ENCODE data around the gene SYNDIG1.

The SYNDIG1 gene

DNA sequence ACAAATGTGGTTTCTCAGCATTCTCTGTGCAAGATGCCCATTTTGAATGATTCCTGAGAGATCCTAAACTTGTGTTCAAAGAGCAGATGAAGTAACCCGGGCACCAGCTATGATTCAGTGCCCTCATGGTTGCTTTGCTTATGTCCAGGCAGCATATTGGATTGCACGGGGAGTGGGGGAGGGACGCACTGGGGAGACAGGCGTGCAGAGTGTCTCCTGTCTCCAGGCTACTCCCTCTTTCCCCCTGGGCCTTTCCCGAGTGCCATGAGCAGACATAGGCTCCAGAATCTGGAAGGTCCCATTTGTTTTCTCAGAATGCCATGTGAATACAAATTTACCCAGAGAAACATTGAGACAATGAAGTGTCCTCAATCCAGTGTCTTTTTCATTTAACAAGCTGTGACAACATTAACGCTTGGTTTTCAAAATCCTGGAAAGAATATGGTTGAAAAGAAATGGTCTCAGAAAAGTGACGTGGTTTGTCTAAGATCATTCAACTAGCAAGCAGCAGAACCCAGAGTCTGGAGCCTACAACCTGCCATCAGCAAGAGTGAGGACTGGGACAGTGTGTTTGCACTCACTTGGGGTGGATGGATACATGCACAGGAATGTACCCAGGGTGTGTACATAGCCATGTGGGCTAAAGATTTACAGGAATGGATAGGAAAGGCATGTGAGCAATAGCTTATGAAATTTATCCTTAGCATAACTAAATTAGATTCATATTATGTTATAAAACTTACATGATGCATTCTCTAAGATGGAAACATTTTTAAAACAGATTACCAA, 4.2 kb downstream of the SYNDIG1 start:
- no peak for DNase-seq (ENCODE audit: low spot score)

- no peak for DNase-seq (ENCODE audit: low spot score)
Observed at GRCh38 chr20:24477831-24478547, 8.6 kb downstream of the SYNDIG1 start.

DNA sequence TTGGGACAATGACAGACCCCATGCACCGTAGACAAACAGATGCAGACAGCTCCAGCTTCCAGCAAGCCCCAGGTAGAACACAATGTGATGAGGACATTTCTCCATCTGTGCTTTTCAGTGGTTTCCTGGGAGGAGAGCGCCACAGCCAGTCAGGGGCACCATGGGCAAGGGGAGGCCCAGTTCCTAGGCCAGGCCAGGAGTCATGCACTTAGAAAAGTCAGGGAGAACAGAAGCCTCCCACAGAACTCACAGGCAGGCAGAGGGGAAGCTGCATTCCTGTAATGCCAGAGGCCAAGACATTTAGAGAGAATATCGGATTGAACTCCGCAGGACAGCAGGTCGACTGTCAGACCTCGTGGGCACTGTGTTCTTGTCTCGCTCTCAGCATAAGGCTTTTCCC, 9.2 kb downstream of the SYNDIG1 start:
- no peak for DNase-seq (ENCODE audit: low spot score)

GRCh38 chr20:24479106-24479505, 9.7 kb downstream of the SYNDIG1 start:
- no peak for DNase-seq (ENCODE audit: low spot score)

DNA sequence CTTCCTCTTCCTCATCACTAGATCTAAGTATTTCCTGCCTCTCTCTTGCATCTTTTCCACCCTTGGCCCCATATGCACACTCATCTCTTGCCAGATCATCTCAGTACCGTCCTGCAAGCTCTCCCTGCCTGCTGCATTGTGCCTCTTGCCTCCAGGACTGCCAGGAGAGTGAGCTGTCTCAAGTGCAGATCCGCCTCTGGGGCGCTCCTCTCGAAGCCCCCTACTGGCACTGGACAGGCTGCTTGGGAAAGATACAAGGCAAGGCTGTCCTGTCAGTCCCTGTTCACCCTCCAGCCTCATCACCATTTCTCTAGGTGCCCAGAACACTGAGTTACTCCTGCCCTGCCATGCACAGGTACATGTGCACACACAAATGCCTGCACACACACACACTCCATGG, 10.2 kb downstream of the SYNDIG1 start:
- DNase-seq (ENCODE audit: low spot score), result no peak

GRCh38 chr20:24480509-24480908, 11.1 kb downstream of the SYNDIG1 start:
- DNase-seq (ENCODE audit: low spot score), result no peak

DNA sequence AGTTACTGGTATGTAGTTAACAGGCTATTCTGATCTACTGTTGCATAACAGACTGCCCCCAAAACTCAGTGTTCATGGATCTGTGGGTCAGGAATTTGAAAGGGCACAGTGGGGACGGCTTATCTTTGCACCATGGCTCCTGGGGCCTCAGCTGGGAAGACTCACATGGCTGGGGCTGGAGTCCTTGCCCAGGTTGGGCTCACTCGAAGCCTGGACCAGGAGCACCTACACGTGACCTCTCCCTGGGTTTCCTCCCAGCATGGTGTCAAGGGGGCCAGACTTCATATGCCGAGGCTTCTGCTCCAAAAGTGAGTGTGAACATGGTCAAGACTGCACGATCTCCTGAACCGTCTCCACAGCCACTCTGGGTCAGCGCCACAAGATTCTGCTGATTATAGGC, 11.7 kb downstream of the SYNDIG1 start:
- no peak for DNase-seq (ENCODE audit: low spot score)

DNA sequence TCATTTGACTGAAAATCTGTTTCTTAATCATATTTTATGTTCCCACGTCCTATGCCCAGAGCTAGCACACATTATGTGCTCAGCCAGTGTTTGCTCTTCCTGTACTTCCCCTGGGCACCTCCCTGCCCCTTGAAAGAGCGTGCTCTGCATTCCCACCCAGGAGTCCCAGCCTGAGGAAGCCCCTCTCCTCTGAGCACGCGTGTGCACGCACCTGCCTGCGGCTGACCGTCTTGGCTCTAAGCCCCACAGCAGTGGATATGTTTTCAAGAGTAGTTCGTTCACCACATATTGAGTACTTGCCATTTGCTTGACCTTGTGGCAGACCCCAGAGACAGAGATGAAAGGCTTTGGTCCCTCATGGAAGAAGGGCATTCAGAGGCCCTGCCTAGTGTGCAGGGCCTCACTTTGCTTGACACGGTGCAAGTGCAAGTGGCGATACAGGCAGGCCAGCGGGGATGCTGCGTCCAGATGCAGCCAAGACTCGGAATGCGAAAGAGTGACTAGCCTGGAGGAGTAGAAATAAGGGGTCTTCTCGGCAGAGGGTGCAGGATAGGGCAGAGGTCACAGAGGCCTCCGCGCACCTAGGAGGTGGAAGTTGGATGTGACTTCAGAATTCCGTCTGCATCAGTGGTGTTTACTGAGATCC, 14.1 kb downstream of the SYNDIG1 start:
- no peak for DNase-seq (ENCODE audit: low spot score)

- no peak for DNase-seq (ENCODE audit: low spot score)
Observed at GRCh38 chr20:24484081-24484450, 14.6 kb downstream of the SYNDIG1 start.

- DNase-seq (ENCODE audit: low spot score), result no peak
Observed at GRCh38 chr20:24485981-24486380, 16.6 kb downstream of the SYNDIG1 start.

DNA sequence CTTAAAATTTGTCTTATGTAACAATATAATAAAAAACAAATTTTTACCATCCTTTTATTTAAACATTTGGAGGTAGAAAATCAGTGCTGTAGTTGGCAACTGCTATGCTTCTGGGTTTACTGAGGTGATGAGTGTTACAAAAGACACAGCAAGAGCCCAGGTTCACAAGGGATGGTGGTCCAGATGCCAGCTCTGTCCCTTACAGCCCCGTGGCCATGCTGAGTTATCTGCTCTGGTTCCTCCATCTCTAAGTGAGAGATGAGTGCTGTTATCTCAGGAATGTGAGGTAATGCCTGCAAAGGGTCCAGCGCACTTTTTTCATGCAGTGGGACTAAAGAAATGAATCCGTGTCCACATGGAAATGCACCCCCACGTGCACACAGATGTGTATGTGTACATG, 17.8 kb downstream of the SYNDIG1 start:
- DNase-seq (ENCODE audit: low spot score), result no peak

- DNase-seq (ENCODE audit: low spot score), result no peak
Observed at GRCh38 chr20:24487648-24488047, 18.2 kb downstream of the SYNDIG1 start.

- no peak for DNase-seq (ENCODE audit: low spot score)
Observed at GRCh38 chr20:24488064-24488799, 18.8 kb downstream of the SYNDIG1 start.

GRCh38 chr20:24488800-24489175, 19.4 kb downstream of the SYNDIG1 start:
- DNase-seq (ENCODE audit: low spot score), result no peak

GRCh38 chr20:24489193-24489592, 19.8 kb downstream of the SYNDIG1 start:
- DNase-seq (ENCODE audit: low spot score), result no peak

DNA sequence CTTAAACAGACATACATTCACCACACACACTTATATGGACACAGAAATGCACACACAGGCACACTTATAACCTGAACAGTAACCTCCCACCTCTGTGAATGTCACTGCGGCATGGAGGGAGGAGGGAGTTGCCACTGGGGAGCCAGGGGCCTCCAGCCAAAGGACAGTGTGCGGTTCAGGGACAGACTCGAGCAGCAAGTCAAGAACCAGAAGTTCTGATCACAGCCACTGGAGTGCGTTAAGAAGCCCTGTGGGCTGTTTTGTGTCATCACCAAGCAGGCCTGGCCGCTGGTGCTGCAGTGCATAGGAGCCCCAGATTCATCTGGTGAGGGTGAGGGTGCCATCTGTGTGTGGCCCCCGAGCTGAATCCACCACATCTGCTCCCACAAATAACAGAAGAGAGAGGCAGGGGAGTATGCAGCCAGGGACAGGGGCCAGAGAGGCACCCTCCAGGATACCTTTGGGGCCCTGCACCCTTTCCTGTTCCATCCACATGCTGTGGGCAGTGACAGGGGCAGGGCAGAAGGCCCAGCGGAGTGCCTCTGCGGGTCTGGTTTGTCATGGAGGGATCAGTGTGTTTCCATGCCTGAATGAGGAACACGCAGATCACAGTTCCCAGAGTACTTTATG, 20.3 kb downstream of the SYNDIG1 start:
- no peak for DNase-seq (ENCODE audit: low spot score)

DNA sequence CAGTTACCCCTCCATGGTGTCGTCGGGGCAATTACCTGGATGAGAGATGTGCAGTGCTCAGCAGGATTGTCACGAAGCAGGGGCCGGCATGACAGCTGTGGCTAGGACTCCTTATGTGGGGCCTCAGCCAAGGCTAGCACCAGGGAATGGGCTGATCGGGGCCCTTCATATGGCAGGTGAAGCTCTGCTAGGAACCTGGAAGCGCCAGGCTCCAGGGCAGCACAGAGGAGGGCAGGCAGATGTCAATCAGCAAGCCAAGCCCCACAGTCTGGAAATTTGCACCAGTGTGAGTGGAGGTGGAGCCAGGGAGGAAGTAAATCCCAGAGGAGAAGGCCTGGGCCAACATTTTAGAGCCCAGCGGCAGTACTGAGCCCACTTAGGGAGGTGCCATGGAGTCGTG, 21.2 kb downstream of the SYNDIG1 start:
- no peak for DNase-seq (ENCODE audit: low spot score)

DNA sequence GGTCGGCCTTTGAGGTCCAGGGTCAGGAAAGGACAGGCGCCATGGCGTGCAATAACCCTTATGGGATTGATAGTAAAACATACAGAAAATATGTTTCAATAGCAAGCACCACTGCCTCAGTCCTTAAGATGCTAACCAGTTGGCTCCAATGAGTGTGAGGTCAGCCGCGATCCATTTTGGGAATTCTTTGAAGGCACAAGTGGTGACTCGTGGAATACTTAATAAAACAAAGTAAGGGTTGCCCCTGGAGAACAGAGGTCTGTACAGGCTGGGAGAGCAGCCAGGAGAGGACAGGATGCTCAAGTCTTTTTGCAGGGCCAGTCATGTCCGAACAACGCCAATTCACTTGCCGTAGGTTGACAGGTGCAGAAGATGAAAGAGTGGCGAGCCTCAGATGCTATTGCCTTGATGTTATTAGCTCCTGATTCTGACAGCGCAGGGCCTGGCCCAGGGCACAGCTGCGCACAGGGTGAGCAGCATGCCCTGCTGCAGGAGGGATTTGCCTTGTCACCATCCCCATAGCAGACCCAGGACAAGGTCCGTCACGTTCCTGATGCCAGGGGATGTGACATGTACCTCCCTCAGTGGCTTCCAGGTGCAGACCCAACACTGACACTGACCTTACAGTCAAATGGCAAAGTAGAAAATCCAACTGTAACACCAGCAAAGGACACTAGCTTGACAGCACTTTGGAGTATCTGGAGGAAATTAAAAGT, 21.8 kb downstream of the SYNDIG1 start:
- DNase-seq (ENCODE audit: low spot score), result no peak

DNA sequence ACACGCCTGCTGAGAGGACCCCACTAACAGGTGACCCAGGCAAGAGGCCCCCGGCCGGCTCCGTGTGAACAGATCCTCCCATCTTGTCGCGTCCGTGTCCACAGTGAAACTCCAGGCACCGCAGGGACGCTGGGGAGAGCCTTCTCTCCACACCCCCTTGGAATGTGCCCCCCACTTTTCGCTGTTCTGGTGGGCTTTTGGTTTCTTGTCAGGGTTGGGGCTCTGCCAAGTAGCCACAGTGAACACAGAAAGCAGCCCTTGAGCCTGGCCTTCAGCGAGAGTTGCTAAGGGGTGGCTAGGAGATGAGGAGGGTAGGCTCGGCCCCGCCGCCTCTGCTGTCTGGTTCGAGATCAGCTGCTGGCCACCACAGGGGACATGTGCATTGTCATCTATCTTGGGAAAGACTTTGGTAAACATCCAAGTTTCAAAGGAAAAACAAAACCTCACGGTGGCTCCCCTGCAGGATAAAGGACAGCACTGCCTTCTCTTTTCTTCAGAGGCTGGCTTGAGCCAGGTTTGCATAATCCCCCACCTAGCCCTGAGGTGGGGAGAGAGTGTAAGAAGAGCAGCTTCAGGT, 22.7 kb downstream of the SYNDIG1 start:
- no peak for DNase-seq (ENCODE audit: low spot score)

DNA sequence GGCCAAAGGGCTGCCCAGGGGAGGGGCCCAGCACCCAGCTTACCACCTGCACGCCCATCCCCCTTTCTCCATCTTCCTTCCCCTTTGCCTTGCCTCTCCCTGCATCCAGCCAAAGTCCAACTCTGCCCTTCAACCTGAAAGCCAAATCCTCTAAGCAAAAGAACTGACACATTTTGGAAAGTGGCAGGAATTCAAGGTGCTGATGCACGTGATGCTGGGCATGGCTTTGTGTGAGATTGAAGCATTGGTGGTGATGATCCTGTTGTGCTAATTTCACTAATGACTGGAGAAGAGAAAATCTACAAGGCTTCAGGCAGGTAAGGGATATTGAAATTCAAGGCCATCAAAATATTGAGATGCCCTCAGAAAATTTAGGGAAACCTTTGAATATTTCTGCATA, 23.3 kb downstream of the SYNDIG1 start:
- no peak for DNase-seq (ENCODE audit: low spot score)

DNA sequence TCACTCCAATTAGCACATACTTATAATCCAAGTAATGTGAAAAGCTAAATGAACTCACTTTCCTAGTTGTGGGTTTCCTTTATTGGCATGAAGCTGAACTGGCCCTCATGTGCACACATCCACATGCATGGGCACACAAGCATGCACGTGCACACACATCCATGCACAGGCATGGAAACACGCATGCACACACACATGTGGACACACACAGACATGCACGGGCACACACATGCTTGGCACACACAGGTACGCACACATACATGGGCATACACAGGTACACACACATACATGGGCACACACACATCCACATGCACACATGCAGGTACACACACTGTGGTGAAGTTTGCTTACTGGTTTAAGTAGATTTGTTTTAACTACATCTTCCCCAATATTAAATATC, 23.8 kb downstream of the SYNDIG1 start:
- DNase-seq (ENCODE audit: low spot score), result no peak

Measured in COLO829 (cell line).